Measurements from ENCODE around the gene NUP93.

Gene NUP93

DNA sequence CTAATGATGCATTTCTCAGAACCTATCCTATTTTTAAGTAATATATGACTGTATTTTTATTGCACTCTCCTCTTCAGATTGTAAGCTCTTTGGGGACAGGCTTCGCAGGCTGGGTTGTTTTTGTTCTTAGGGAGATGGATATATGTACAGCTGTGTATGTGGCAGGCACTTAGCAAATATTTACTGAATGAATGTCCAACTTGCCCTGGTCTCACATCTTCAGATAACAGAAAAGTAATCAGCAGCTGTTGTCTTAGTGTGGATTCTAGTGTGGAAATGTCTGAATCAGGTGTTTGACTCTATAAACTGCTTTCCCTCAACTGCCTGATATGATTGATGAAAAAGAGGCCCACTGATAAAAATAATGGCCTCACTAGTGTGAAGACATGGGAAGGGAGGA is 88.0 kb downstream of the NUP93 start:
- no peak for DNase-seq (ENCODE audit: low read depth)

- DNase-seq (ENCODE audit: low read depth): no peak
Observed at GRCh38 chr16:56823081-56823733, 93.3 kb downstream of the NUP93 start.

- DNase-seq (ENCODE audit: low read depth): no peak
Observed at GRCh38 chr16:56824331-56824730, 94.4 kb downstream of the NUP93 start.

- no peak for DNase-seq (ENCODE audit: low read depth)
Observed at GRCh38 chr16:56824804-56825203, 94.9 kb downstream of the NUP93 start.

DNA sequence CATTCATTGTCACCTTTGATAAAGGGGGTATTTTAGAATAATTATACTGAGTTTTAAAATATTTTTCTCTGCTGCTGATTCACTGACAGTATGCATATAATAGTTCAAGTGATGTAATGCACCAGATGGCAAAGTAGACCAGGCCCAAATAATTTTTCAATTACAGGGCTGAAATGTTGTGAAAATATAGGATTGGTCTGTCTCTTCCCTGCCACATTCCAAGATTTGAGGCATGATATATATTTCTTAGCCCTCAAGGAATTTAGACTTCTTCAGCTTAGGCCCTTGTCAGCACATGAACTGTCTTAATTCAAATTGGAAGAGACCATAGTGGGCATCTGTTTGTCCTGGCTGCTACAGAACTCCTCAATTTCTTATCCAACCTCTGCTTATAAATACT is 95.9 kb downstream of the NUP93 start:
- no peak for DNase-seq (ENCODE audit: low read depth)

DNA sequence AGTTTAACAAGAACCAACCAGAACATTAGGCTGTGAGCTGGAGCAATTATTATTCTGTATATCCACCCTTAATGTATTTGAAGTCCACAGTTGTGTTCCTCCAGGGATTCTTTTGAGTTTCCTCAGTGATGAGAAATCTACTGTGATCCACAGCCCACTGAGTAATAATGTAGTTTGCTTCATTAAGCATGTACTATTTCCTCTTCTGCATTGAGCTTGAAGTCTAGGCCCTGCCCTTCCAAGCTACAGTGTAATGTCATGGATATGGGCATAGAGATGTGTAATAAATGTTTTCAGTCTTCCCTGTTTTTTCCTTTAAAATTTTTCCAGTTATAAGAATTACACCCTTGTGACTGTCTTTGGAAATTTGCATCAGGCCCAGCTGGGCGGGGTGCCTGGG is 98.7 kb downstream of the NUP93 start:
- DNase-seq (ENCODE audit: low read depth): no peak

GRCh38 chr16:56830669-56831068 is 100.7 kb downstream of the NUP93 start:
- no peak for DNase-seq (ENCODE audit: low read depth)

DNA sequence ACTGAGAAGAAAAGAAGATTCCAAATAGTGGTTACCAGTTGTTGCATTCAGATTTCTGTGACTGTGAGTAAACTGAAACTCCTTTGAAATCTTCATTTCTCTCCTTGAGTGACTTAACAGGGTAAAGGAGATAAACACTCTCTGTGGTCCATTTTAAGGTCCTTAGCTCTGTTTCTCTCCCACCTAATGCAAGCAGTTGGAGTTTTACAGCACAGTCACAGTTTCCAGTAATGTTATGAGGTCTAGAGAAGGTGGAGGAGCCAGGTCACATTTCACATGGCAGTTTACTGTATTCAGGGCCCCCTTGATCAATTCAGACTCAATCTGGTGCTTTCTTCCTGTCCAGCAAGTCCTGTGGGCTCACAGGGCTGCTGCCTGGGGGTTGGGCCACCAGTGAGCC is 102.8 kb downstream of the NUP93 start:
- no peak for DNase-seq (ENCODE audit: low read depth)

DNA sequence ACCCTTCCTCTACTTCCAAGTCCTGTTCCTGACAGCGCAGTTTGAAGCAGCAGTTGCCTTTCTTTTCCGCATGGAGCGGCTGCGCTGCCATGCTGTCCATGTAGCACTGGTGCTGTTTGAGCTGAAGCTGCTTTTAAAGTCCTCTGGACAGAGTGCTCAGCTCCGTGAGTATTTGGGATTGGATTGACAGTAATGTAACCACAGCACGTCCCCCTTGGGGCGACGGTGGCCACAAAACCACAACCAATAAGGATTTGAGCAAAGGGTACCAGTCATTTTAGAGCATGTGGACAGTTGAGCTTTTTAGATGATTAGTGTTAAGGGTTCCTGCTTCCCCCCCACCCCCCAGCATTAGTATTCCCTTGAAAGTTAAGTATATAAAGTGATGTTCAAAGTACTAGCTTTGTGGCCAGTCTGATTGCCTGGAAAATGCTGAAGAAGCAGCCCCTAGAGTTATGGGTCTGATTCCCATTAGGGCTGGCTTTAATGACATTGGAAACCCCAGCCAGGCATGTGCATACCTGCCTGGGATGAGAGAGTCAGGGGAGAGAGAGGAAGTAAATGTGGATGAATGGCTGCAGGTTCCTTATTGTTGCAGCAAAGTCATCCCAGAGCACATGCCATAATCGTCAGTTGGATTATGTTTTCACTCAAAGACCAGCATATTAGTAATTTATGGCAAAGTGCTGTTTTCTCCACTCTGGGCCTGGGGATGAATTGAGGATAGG is 103.5 kb downstream of the NUP93 start:
- DNase-seq (ENCODE audit: low read depth): no peak

DNA sequence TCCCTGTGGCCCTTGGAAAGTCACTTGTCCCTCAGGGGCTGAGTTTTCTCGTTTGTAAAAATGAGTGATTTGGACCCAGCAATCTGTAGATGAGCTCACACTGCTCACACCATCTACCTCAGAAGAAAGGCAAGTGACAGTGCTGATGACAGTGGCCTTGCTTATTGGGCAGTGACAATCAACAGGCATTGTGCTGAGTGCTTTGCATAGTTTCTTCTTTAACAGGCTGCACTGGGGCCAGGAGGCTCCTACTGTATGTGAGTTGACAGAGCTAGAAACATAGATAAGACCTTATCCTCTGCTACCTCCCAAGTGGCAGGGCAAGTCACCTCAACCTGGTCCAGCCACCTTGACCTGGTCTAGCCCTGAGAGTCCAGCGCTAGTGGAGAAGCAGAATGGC is 105.4 kb downstream of the NUP93 start:
- DNase-seq (ENCODE audit: low read depth): no peak

GRCh38 chr16:56836410-56837230 is 106.7 kb downstream of the NUP93 start:
- no peak for DNase-seq (ENCODE audit: low read depth)

DNA sequence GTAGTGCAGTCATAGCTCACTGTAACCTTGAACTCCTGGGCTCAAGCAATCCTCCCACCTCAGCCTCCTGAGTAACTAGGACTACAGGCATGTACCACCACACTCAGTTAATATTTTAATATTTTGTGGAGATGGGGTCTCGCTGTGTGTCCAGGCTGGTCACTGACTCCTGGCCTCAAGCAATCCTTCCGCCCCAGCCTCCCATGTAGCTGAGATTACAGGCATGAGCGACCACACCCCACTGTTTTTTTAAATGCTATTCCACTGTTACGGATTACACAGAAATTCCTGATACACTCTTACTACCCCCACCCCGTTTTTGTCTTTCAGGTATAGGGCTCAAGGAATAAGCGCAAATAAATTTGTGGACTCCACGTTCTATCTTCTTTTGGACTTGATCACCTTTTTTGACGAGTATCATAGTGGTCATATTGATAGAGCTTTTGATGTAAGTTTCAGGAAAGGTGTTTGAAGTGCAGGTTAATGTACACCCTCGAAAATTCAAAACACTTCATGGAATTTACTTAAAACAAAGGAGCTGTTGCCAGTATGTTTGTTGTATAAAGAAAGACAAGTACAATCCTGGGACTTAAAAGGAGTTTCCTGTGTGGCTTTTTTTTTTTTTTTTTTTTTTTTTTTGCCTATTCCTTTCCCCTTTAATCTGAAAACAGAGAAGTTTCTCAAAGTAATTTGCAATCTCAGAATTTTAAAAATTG is 108.9 kb downstream of the NUP93 start:
- no peak for DNase-seq (ENCODE audit: low read depth)

DNA sequence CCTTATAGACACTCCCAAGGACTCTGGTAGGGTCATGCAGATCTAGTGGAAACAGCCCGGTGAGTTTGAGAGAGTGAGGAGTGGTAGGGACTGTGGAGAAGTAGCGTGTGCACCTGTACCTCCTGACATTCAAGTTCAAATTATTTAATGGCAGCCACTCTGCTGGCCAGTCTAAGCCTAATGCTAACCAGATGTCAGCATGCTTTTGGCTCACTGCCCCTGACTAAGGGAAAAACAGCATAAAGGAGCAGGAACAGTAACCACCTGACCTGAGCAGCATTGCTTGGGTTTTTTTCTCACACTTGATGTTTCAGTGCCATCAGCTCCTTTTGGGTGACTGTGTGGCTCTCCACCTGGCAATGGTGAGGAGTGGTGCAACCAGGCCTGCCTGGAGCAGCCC is 111.3 kb downstream of the NUP93 start:
- DNase-seq (ENCODE audit: low read depth): no peak

DNA sequence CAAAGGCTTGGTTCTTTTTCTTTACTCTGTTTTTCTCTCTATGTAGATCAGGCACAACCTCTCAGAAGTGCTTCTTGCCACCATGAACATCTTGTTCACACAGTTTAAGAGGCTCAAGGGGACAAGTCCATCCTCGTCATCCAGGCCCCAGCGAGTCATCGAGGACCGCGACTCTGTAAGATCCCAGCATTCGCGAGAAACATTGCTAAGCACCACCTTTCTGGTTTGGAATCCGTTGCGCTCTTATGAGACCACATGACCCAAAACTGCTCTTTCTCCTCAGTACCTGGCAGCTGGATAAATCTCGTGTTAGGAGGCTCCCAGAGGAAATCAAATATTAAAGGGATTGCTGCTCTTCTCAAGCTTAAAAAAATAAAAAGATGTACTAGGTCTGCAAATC is 111.7 kb downstream of the NUP93 start:
- no peak for DNase-seq (ENCODE audit: low read depth)

- DNase-seq (ENCODE audit: low read depth): no peak
Observed at GRCh38 chr16:56842133-56842532, 112.2 kb downstream of the NUP93 start.

DNA sequence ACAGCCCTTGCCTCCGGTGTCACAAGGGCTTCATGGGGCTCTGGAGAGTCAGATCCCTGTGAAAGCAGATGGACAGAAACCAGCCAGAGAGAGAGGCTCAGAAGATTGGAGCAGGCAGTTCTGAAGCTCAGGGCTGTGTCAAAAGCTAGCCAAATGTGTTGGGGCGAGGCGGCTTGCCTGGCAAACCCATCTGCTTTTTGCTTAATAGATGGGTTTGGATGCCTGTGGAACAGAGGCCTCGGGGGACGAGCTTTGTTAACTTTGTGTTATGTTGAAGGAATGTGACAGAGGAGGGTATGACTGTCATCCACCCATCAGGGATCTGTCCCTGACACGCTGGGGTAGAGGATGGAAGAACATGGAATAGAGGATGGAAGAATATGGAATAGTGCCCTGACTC is 114.1 kb downstream of the NUP93 start:
- no peak for DNase-seq (ENCODE audit: low read depth)

DNA sequence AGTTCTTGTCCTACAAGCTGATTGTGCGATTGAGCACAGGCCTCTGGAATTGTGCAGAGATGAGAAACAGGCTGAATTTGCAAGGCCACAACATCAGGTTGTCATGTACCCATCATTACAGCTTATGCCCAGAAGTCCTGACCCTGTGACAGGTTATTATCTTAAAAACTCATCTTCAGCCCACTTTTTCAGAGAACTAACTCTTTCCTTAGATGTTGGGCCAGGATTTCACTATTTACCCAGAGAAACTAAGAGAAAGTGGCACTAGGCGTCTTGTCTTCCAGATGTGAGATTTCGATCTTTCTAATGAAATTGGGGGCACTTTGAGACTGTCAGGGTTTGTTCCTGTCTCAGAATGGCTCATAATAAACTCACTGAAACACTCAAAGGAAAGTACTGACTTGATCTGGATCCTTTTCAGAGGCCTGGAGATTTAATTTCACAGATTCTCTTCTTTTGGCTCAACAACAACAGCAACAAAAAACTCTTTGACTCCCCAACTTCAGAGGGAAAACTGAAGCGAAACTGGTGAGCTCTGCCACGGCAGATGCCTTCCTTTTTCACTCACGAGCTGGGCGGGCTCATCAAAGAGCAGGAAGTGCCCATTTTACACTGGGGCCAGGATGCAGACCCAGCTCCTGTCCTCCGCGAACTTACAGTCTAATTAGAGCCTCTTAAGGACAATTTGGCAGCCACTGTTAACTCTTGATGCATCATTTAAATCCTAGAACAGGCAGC is 117.4 kb downstream of the NUP93 start:
- no peak for DNase-seq (ENCODE audit: low read depth)

GRCh38 chr16:56848029-56848936 is 118.4 kb downstream of the NUP93 start:
- DNase-seq (ENCODE audit: low read depth): no peak

DNA sequence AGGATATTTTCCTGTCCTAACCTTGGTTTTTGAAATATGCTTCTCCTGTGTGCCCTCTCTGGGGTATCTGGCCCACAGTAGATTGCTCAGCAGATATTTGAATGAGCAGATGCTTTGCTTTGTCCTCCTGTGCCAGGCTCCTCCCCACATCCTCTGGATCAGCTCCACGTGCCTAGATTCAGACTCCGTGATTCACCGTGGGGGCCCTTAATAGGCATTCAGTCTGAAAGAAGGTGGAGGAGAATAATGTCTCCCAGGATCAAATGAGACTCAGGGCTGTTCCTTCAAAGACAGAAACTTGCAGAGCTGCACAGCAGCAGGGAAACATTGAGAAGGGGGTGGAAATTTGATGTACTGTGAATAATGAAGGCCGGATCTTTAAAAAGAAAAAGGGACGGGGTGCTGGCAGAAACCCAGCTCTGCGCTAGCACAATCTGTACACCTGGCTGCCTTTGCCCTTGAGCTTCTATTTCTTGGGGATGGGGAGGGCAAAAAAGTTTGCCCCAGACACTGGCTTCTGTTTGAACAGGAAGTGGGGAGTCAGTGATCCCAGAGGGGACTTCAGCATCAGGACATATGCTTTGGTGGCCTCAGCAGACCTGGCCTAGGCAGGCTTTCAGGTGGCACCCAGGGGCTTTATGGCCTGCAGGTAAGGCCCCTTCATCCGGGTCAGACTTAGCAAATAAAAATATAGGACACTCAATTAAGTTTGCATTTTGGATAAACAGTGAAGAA is 119.2 kb downstream of the NUP93 start:
- DNase-seq (ENCODE audit: low read depth): no peak

Data from CMK (cell line).